Astrocyte (in vitro differentiated cells and primary cell): ENCODE results near the gene SMAD3. TPM values are rescaled to one million over a fixed set of nuclear protein-coding genes. Genes with fewer than 3 reads are reported as not detected.
A peak's percentile ranks its signal among the peaks of the same experiment; 100 is the strongest.

ENCODE experiments used
- DNase-seq: peaks from one replicate; pipeline ENCODE4 v3.0.0-alpha.2; 2010; ENCODE audit warnings: low read depth
- FAIRE-seq: peaks from 2 replicates; lab custom pipeline; 2011; peaks lifted over from hg19 to GRCh38; lab: Jason Lieb, UNC
- H2AFZ ChIP-seq: 2 replicates; pipeline ENCODE4 v1.6.0; 2012; ENCODE audit warnings: low read depth, low read length, inconsistent platforms
- H3K27ac ChIP-seq: 2 replicates; pipeline ENCODE4 v1.5.1; 2011; ENCODE audit warnings: low read depth, low read length, inconsistent platforms
- H3K27me3 ChIP-seq: 2 replicates; pipeline ENCODE4 v1.6.0; 2011; ENCODE audit warnings: low read length, inconsistent platforms; ENCODE audit not compliant: insufficient read depth
- H3K36me3 ChIP-seq: 2 replicates; pipeline ENCODE4 v1.5.1; 2011; ENCODE audit warnings: low read length, inconsistent platforms; ENCODE audit not compliant: insufficient read depth
- H3K4me1 ChIP-seq: 2 replicates; pipeline ENCODE4 v1.5.1; 2011; ENCODE audit warnings: low read length, inconsistent platforms; ENCODE audit not compliant: insufficient read depth
- H3K4me2 ChIP-seq: 2 replicates; pipeline ENCODE4 v1.6.0; 2012; ENCODE audit warnings: low read length, inconsistent platforms
- H3K4me3 ChIP-seq: 2 replicates; pipeline ENCODE4 v1.5.1; 2011; ENCODE audit warnings: low read depth, mild to moderate bottlenecking, low read length, inconsistent platforms; ENCODE audit not compliant: insufficient read depth
- H3K79me2 ChIP-seq: 2 replicates; pipeline ENCODE4 v1.6.0; 2012; ENCODE audit warnings: mild to moderate bottlenecking, low read length, inconsistent platforms; ENCODE audit not compliant: insufficient read depth
- H3K9ac ChIP-seq: 2 replicates; pipeline ENCODE4 v1.6.0; 2012; ENCODE audit warnings: mild to moderate bottlenecking, low read length, inconsistent platforms
- H3K9me3 ChIP-seq: 2 replicates; pipeline ENCODE4 v1.5.1; 2012; ENCODE audit warnings: low read depth, mild to moderate bottlenecking, low read length, inconsistent platforms; ENCODE audit not compliant: insufficient read depth
- H4K20me1 ChIP-seq: 2 replicates; pipeline ENCODE4 v1.6.0; 2012; ENCODE audit warnings: low read length, inconsistent platforms; ENCODE audit not compliant: insufficient read depth
- H3K27ac Mint-ChIP-seq: one replicate; pipeline ENCODE4 v1.8.0; 2021; ENCODE audit warnings: mild to moderate bottlenecking, mixed read lengths; ENCODE audit not compliant: unreplicated experiment
- H3K27me3 Mint-ChIP-seq: one replicate; pipeline ENCODE4 v1.8.0; 2021; ENCODE audit warnings: low read depth, mixed read lengths; ENCODE audit not compliant: unreplicated experiment
- H3K36me3 Mint-ChIP-seq: one replicate; pipeline ENCODE4 v1.8.0; 2021; ENCODE audit warnings: low read depth, mixed read lengths; ENCODE audit not compliant: unreplicated experiment
- H3K4me1 Mint-ChIP-seq: one replicate; pipeline ENCODE4 v1.8.0; 2021; ENCODE audit warnings: low read depth, mixed read lengths; ENCODE audit not compliant: unreplicated experiment
- H3K4me3 Mint-ChIP-seq: one replicate; pipeline ENCODE4 v1.8.0; 2021; ENCODE audit warnings: mild to moderate bottlenecking, moderate library complexity, mixed read lengths; ENCODE audit not compliant: unreplicated experiment
- H3K9me3 Mint-ChIP-seq: one replicate; pipeline ENCODE4 v1.8.0; 2021; ENCODE audit warnings: mild to moderate bottlenecking, mixed read lengths; ENCODE audit not compliant: unreplicated experiment
- EZH2 ChIP-seq: IDR thresholded peaks from 2 replicates; pipeline ENCODE4 v1.6.1; 2012; ENCODE audit warnings: mild to moderate bottlenecking, low read length, inconsistent platforms; ENCODE audit not compliant: insufficient read depth
- total RNA-seq: library from RNA; stranded (reverse); gene quantifications from 2 replicates; pipeline ENCODE4 v1.2.1, GENCODE V29; 2021
- TF ChIP-seq, protein P1 (sequence below): IDR thresholded peaks from 2 replicates; pipeline ENCODE4 v1.5.1; 2011; ENCODE audit warnings: low read depth, mild to moderate bottlenecking, inconsistent platforms, low read length, moderate library complexity; ENCODE audit not compliant: insufficient read depth

SMAD3 gene
- total RNA-seq, 1 donor from 2014 or later, result 78.0 TPM

DNA sequence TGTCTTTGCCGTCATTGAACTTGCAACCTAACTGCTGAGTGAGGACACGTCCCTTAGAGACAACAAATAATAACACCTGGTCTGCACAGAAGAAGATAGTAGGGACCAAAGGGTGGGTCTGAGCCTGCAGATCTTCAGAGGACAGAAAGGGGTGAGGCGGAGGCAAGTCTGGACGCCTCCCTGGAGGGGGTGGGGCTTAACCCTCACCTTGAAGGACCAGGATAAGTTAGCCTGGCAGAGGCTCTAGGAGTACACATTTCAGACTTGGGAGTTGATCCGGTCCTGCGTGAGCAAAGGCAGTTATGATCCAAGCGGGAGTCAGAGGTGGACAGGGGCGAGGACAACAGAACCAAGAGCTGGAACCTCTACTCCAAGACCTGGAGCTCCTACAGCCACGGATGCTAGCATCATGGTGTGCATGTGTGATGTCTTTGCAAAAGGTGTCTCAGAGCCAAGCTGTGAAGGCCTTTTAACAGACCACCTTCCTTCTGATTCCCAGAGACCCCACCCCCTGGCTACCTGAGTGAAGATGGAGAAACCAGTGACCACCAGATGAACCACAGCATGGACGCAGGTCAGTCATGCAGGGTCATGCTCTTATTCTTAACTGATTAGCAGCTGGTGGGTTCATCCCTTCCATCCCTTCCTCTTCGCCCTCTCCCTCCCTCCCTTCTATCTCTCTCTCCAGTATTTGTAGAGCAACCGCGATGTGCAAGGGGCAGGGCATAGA is 101.0 kb downstream of the SMAD3 start:
- Mint-ChIP-seq H3K27me3 (no peaks in the 10 kb centered on the region), H3K36me3 (peaks cover 42% of the 10 kb centered on the region), H3K4me1 (peaks cover 42% of the 10 kb centered on the region), H3K9me3 (no peaks in the 10 kb centered on the region), H3K4me3 (no peak overlapping the region), H3K27ac (peak overlapping the region; percentile 34)
- H3K4me3 ChIP-seq, result peak overlapping the region; percentile 20
- peak overlapping the region; percentile 96 for H3K27ac ChIP-seq
- peak overlapping the region; percentile 79 for H3K9ac ChIP-seq
- TF ChIP-seq EZH2, result no peak
- TF ChIP-seq, protein P1, sequence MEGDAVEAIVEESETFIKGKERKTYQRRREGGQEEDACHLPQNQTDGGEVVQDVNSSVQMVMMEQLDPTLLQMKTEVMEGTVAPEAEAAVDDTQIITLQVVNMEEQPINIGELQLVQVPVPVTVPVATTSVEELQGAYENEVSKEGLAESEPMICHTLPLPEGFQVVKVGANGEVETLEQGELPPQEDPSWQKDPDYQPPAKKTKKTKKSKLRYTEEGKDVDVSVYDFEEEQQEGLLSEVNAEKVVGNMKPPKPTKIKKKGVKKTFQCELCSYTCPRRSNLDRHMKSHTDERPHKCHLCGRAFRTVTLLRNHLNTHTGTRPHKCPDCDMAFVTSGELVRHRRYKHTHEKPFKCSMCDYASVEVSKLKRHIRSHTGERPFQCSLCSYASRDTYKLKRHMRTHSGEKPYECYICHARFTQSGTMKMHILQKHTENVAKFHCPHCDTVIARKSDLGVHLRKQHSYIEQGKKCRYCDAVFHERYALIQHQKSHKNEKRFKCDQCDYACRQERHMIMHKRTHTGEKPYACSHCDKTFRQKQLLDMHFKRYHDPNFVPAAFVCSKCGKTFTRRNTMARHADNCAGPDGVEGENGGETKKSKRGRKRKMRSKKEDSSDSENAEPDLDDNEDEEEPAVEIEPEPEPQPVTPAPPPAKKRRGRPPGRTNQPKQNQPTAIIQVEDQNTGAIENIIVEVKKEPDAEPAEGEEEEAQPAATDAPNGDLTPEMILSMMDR, result no peak
- peaks cover 9% of the 10 kb centered on the region for H4K20me1 ChIP-seq
- H3K9me3 ChIP-seq, result no peaks in the 10 kb centered on the region
- peak overlapping the region; percentile 74 for H3K4me2 ChIP-seq
- no peak for FAIRE-seq
- no peak for DNase-seq
- H2AFZ ChIP-seq, result no peak overlapping the region
- peaks cover 53% of the 10 kb centered on the region for H3K79me2 ChIP-seq
- H3K27me3 ChIP-seq, result no peaks in the 10 kb centered on the region
- H3K36me3 ChIP-seq, result peaks cover 14% of the 10 kb centered on the region
- H3K4me1 ChIP-seq, result peaks cover 48% of the 10 kb centered on the region

DNA sequence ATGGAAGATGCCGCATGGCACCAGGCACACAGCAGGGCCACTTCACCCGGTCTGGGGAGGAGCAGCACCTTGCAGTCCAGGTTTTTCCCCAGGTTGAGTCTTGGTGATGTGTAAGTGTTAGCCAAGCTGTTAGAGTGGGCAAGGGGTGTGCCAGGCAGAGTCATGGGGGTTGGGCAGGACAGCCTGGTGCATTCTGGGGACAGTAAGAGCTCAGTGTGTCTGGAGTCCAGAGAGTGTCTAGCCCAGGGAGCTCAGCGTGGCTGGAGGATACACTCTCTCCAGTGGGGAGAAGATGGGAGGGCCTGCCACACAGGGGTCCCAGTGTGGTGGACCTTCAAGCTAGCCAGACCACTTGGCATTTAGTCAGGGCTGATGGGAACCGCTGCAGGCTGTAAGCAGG is 101.7 kb downstream of the SMAD3 start:
- Mint-ChIP-seq H3K36me3 (peaks cover 42% of the 10 kb centered on the region), H3K27ac (peak overlapping the region; percentile 34), H3K9me3 (no peaks in the 10 kb centered on the region), H3K4me1 (peaks cover 43% of the 10 kb centered on the region), H3K27me3 (no peaks in the 10 kb centered on the region), H3K4me3 (no peak overlapping the region)
- FAIRE-seq (no peak), DNase-seq (no peak)
- Histone ChIP-seq H3K9me3 (no peaks in the 10 kb centered on the region), H2AFZ (no peak overlapping the region), H3K9ac (peak overlapping the region; percentile 79), H3K79me2 (peaks cover 50% of the 10 kb centered on the region), H3K36me3 (peaks cover 14% of the 10 kb centered on the region), H3K4me2 (peak overlapping the region; percentile 74), H3K27ac (peak overlapping the region; percentile 96), H3K4me1 (peaks cover 55% of the 10 kb centered on the region), H3K4me3 (peak overlapping the region; percentile 20), H3K27me3 (no peaks in the 10 kb centered on the region), H4K20me1 (peaks cover 4% of the 10 kb centered on the region)
- TF ChIP-seq, protein P1, result no peak
- no peak for TF ChIP-seq EZH2

DNA sequence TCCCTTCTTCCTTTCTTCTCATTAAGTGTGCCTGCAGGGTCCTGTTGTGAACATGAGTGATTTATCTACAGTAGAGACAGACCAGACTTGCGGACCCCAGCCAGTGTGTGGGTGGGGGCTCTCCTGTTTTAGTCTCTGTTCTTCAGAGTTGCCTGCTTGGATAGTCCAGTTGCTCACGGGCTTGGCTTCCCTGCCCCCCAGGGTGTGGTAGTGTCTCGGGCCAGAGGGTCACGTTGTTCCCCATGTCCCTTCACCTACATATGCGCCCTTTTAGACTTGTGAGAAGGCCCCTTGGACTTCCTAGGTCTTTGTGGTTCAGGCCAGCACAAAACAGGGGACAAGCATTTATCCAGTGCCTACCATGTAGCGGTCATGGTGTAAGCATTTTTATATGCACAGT is 103.3 kb downstream of the SMAD3 start:
- Histone ChIP-seq H3K4me3 (peak overlapping the region; percentile 22), H3K9me3 (no peaks in the 10 kb centered on the region), H3K4me2 (peak overlapping the region; percentile 74), H2AFZ (no peak overlapping the region), H3K4me1 (peaks cover 55% of the 10 kb centered on the region), H3K27me3 (no peaks in the 10 kb centered on the region), H3K9ac (peak overlapping the region; percentile 79), H4K20me1 (peaks cover 4% of the 10 kb centered on the region), H3K27ac (peak overlapping the region; percentile 49), H3K79me2 (peaks cover 48% of the 10 kb centered on the region), H3K36me3 (peaks cover 19% of the 10 kb centered on the region)
- TF ChIP-seq, protein P1, result no peak
- TF ChIP-seq EZH2, result no peak
- no peak for FAIRE-seq
- peaks cover 49% of the 10 kb centered on the region for H3K36me3 Mint-ChIP-seq
- H3K4me3 Mint-ChIP-seq, result no peak overlapping the region
- no peaks in the 10 kb centered on the region for H3K9me3 Mint-ChIP-seq
- H3K27ac Mint-ChIP-seq, result peak overlapping the region; percentile 55
- no peaks in the 10 kb centered on the region for H3K27me3 Mint-ChIP-seq
- H3K4me1 Mint-ChIP-seq, result peaks cover 44% of the 10 kb centered on the region
- no peak for DNase-seq
